HG03558 (cell line): ENCODE data around the gene LRRC46.

Source experiments
- ATAC-seq: cut with Tn5 transposase; IDR thresholded peaks from one replicate; pipeline ENCODE4 v1.9.1; 2021; ENCODE audit warnings: moderate number of reproducible peaks; ENCODE audit not compliant: unreplicated experiment; ENCODE audit errors: extremely low read depth

The LRRC46 gene

DNA sequence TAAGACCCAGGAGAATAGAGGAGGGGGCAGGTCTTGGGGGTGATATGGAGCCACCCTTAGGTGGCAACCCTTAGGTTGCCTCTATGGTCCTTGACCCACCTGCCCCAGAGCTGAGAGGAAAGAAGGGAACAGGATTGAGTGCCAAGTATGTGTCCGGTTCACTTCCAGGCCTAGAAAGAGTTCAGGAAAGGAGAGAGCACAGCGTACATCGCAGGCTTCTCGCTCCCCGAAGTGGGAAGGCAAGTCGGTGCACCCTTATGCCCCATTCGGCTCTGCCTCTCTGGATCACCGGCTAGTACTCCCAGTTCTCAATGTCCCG lies 18.9 kb downstream of the LRRC46 start:
- ATAC-seq: no peak

- no peak for ATAC-seq
Observed at GRCh38 chr17:47850692-47851573, 19.5 kb downstream of the LRRC46 start, which contains the start of gene SP6. Gene SP6, minus strand, starts transcription at chr17:47851163. Its CDS starts 2,734 bp downstream, at chr17:47848429.

DNA sequence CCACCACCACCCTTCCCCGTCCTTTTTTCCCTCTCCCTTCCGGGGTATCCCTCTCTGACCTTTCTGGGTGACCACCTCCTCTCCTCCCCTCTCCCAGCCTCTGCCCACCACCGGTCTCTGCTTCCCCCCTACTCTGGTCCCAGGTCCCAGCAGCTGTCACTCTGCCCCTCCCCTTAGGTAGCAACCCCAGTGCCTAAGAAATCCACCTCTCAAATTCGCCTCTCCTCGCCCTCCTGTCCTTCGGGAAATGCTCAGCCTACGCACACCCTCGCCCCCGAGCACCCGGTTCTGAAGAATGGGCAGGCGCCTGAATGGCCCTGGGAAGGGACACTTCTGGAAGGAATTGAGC lies 20.3 kb downstream of the LRRC46 start:
- no peak for ATAC-seq

- no peak for ATAC-seq
Observed at GRCh38 chr17:47852113-47852949, 20.9 kb downstream of the LRRC46 start.

GRCh38 chr17:47853616-47854015 lies 22.1 kb downstream of the LRRC46 start:
- ATAC-seq: no peak

DNA sequence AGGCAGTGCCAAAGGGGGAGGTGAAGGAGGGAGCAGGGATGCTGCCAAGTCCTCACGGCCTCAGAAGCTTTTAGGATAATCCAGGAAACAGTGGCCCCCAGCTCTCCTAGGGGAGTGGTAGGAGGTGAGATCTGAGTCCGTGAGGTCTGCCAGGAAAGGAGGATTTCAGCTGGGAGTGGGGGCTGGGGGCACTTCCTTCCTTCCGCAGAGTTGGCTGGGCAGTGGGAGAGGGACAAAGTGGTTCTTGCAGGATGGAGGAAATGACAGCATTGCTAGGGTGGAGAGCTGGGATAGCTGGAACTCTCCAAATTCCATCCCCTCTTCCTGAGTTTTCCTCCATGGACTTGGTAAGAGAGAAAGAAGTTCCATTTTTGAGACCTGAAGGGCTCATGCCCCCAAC lies 24.3 kb downstream of the LRRC46 start:
- no peak for ATAC-seq

DNA sequence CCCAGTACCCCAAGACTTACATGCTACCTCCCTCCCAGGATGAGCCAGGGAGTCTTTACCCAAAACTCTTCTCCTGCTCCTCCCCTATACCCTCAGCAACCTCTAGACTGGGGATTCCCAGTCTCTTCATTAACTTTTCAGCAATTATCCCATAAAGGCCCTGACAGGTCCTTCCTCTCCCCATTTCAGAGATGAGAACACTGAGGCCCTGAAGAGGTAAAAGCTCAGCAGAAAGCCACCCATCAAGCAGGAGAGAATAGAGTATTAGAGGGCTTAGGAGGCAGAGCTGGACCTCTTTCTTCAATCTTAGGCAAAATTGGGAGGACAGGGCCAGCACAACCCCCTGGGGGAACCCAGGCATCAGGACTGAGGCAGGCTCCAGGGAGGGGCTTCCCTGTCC lies 25.4 kb downstream of the LRRC46 start:
- ATAC-seq: no peak

DNA sequence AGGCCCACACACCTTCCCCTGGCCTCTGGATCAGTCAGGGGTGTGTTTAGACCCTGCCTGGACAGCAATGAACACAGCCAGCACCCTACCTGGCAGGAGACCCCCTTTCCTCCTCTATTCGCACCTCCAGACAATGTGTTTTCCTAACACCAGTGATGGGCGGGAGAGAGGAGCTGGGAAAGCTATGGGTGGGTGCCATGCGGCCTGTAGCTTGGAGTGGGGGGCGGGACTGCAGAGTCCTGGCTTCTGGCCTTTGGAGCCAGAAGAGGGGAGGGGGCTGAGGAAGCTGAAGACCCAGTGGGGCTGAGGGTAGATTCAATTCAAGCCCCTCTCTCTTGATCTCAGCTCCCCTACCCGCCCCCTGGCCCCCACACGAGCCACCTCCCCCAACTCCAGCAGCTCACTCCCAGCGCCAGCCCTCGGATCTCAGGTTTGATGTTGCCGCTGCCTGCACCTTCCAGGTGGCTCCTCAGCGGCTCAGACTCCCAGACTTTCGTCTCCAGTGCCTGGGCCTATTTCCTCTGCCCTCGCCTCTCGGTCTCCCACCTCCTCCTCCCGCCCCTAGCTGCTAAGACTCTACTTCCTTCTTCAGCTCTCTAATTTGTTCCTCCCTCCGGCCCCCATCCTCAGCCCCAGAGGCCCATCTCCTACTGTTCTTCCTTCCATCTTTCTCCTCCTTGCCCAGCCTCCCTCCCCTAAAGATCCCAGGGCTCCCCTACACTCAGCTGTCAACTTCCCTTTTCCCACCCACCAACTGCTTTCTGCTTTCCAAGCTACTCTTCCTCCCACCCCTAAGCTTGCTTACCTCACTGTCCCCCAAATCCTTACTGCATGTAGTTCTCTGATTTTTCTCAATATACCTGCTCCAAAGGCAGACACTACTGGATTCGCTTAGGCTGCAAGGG lies 26.3 kb downstream of the LRRC46 start:
- no peak for ATAC-seq

DNA sequence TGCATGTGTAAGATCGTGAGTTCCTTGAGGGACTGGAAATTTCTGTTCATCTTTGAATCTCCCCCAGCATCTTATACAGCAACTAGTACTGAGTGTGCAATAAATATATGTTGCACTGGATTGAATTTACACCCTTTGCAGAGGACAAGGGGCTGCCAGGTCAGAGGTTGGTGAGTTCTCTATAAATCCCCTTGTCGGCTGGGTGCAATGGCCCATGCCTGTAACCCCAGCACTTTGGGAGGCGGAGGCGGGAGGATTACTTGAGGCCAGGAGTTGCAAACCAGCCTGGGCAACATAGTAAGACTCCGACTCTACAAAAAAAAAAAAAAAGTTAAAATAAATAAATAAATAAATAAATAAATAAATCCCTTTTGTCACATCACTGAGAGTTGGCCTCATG lies 28.9 kb downstream of the LRRC46 start:
- ATAC-seq: no peak

DNA sequence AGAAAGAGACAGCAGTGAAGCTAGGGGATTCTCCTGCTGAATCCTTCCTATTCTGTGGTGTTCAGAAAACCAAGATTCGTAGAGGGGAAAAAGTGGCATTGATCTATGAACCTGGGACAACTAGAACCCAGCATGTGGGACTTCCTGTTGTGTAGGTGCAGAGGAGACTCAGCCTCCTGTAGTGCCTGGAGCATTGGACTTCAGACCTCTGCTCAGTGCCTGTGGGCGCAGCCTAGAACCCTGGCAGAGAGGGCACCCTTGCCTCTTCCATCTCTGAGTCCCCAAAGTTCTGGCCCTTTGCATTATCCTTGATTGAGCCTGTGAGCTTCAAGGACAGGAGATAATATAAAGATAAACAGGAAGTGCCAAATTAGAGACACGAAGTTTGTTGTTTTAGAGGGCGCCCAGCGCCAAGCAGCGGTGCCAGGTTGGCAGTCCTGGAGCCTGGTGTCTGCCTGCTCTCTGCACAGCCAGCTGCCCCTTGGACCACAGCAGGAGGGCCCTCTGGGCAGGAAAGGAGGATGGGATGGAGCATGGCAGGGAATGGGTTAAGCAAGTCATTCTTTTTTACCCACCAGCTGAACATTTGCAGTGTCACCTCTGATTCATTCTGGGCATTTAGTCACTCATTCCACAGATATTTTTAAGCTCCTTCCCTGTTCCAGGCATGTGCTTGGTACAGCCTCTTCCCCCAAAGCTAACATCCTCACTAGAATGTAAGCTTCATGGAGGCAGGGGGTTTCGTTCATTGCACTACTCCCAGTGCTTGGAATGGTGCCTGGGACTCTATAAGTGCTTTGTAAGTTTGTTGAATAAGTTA lies 31.4 kb downstream of the LRRC46 start:
- ATAC-seq: no peak

DNA sequence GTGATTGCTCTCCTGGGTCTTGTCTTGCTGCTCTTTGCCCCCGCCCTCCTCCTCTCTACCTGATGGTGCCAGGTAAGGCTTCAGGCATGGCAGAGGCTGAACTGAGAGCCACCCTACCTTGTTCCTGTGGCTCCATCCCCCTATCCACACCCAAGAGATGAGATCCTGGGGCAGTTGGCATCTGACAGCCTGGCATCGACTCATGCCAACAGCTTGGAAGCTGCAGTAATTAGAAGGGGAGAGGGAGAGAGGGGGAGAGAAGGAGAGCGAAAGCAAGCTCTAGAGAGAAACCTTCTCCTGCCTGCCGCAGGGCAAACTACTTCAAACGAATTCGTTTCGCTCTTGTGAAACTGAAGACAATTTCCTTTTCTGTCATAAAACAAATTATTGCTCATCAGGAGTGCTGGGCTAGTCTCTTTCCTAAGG lies 33.3 kb downstream of the LRRC46 start:
- no peak for ATAC-seq

DNA sequence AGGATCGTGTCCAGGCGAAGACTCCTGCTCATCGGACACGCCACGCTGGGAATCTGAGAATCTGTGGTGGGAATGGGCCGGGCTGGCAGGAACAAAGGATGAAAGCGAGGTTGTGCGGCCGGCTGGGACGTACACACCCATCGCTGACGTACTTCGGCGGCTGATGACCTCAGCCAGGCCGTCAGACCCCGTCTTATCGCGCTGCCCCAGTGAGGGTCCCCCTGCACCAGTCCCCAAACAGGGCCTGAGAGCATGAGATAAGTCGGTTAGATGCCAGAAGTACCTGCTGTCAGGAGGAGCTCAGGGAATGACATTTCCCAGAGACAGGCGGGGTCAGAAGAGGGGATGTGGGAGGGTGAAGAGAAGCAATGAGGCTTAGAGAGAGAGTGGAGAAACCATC lies 35.5 kb downstream of the LRRC46 start:
- no peak for ATAC-seq

GRCh38 chr17:47867813-47868533 lies 36.5 kb downstream of the LRRC46 start:
- no peak for ATAC-seq

DNA sequence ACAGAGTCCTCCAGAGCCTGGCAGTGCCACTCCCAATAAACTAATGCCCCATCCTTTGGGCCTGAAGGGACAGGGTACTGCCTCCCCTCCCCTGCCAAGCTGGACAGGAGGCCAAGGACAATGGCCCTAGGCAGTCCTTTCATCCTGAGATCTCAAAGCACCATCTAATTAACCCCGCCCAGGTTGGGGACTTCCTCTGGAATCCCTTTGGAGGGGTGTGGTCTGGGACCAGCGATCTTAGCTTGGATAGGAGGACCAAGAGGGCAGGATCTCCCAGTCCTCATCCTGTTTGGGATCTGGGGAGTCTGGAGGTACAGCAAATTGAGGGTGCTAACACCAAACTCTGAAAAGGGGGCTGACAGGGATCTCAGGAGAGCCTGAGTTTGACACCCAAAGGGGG lies 37.6 kb downstream of the LRRC46 start:
- ATAC-seq: no peak

GRCh38 chr17:47870056-47870455 lies 38.6 kb downstream of the LRRC46 start:
- no peak for ATAC-seq

- no peak for ATAC-seq
Observed at GRCh38 chr17:47871048-47871447, 39.6 kb downstream of the LRRC46 start.

GRCh38 chr17:47872019-47872650 lies 40.7 kb downstream of the LRRC46 start:
- ATAC-seq: no peak

DNA sequence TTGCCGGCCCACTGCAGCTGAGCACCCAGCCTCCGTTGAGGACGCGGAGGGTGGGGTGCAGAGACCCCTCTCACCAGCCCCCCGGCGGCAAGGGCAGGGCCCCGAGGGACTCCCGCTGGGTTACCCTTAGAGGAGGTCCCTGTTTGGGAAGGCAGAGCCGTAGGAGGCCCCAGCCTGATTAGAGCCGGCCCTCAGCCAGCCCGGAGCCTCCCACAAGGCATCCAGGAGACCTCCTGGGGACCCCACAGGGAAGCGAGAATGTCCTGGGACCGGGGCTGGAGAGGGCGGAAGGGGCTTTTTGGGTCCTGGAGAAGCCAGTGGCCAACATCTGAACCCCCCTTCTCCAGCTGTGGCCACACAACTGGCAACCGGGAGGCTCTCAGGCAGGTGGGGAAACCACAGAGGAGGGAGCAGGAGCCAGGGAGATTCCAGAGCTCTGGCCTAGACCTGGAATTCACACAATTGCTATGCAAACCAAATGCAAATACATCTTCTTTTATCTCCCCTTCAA lies 41.2 kb downstream of the LRRC46 start:
- ATAC-seq: no peak
